H1 (cell line): ENCODE measurements around the gene PPM1F. TPM values are rescaled to one million over a fixed set of nuclear protein-coding genes. Genes with fewer than 3 reads are reported as not detected.

Experiments
- ASH2L ChIP-seq: fragments of 200-600, 300-600 bp; sonication (generic); IDR thresholded peaks from one replicate; pipeline ENCODE4 v1.7.1; 2017; ENCODE audit warnings: low read length
- EZH2 ChIP-seq: fragments of 200-600 bp; sonication (generic); IDR thresholded peaks from 2 replicates; pipeline ENCODE4 v1.7.1; 2012; ENCODE audit warnings: low read depth, mild to moderate bottlenecking, moderate library complexity, low read length, inconsistent platforms; ENCODE audit not compliant: severe bottlenecking
- FOSL1 ChIP-seq: IDR thresholded peaks from 2 replicates; pipeline ENCODE4 v1.6.1; 2011; ENCODE audit warnings: mild to moderate bottlenecking, low read depth, low read length, moderate library complexity; ENCODE audit not compliant: insufficient read depth
- NANOG ChIP-seq: IDR thresholded peaks from 2 replicates; pipeline ENCODE4 v1.6.1; 2011; ENCODE audit warnings: low read length, low read depth, mild to moderate bottlenecking, inconsistent platforms; ENCODE audit not compliant: insufficient read depth, poor library complexity, severe bottlenecking
- TBP ChIP-seq: IDR thresholded peaks from 2 replicates; pipeline ENCODE4 v1.6.1; 2011; ENCODE audit warnings: low read depth, low read length, improper control_type of control experiment
- polyA plus RNA-seq, 7 experiments: library from polyadenylated mRNA; depleted of rRNA in 3 of 7; stranded (reverse) in 5 of 7; unstranded in 2 of 7; fragments of >200 nt in 5 of 7; fragments of 200-250 nt in 2 of 7; gene quantifications; 1 replicate in 5 of 7; 2 replicates in 1 of 7; 4 replicates in 1 of 7; pipeline versions ENCODE4 v1.2.1 to v1.2.3, GENCODE V29; 2011 to 2013; ENCODE audit warnings: missing spikeins in 2 of 7, mixed read lengths in 2 of 7
- total RNA-seq: library from RNA; stranded (reverse); fragmentation: NEBNext Ultra II Directional; extraction: Animal tissue kit (Norgen Biotek cat#: 25700); gene quantifications from 2 replicates; pipeline ENCODE4 v1.2.1, GENCODE V29; 2021

Gene PPM1F
- total and polyA plus RNA-seq, 2 of the 8 experiments (the other 6 are each of a cell fraction or from before 2014, with no cell fraction given), result 12.4 to 22.8 TPM

DNA sequence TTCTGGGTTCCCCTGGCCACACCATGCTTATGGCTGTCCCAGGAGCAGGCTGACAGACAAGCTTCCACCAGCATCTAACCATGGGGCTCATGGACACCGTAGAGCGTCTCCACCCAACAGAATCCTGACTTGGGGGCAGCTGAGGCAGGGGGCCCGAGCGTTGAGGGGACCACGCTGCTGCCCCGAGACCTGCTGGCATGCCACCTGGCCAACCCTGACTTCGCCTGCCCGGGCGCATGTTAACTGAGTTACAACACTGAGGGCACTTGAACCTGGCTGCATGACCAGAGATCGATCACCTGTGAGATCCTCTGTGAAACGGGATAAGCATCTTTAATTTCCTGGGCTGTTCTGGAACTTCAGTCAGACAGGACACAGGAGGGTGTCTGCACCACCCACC, 13.7 kb downstream of the PPM1F start (continued):
- no peak for TF ChIP-seq TBP
- no peak for TF ChIP-seq NANOG
- no peak for TF ChIP-seq EZH2
- TF ChIP-seq ASH2L, result no peak
- TF ChIP-seq FOSL1, result no peak
